Astrocyte (in vitro differentiated cells and primary cell): Measurements from ENCODE around the gene CYP2A6.

Experiments
- CTCF ChIP-seq: IDR thresholded peaks from 2 replicates; pipeline ENCODE4 v1.5.1; 2011; ENCODE audit warnings: low read depth, mild to moderate bottlenecking, inconsistent platforms, low read length, moderate library complexity; ENCODE audit not compliant: insufficient read depth
- EZH2 ChIP-seq: IDR thresholded peaks from 2 replicates; pipeline ENCODE4 v1.6.1; 2012; ENCODE audit warnings: mild to moderate bottlenecking, low read length, inconsistent platforms; ENCODE audit not compliant: insufficient read depth

- TF ChIP-seq CTCF (no peak), EZH2 (no peak)
Observed at GRCh38 chr19:40862333-40862732, 12.1 kb upstream of the CYP2A6 start.
